Fibroblast of villous mesenchyme (primary cell): Measurements from ENCODE around the gene GAGE10. TPM values are rescaled to one million over a fixed set of nuclear protein-coding genes. Genes with fewer than 3 reads are reported as not detected.

Experiments
- DNase-seq: peaks from one replicate; pipeline ENCODE4 v3.0.0-alpha.2; 2010; ENCODE audit warnings: low read depth
- H3K4me3 ChIP-seq: 2 replicates; pipeline ENCODE4 v1.5.1; 2011; ENCODE audit warnings: low read depth, mild to moderate bottlenecking, low read length
- CTCF ChIP-seq: IDR thresholded peaks from 2 replicates; pipeline ENCODE4 v1.5.1; 2012; ENCODE audit warnings: low read depth, mild to moderate bottlenecking, low read length; ENCODE audit not compliant: insufficient read depth
- total RNA-seq: library from RNA; depleted of rRNA; stranded (reverse); fragments of >200 nt; gene quantifications from 2 replicates; pipeline ENCODE4 v1.2.3, GENCODE V29; 2012

GAGE10 gene
- total RNA-seq, 1 donor, result not detected

GRCh38 chrX:49276207-49276606, 27.2 kb upstream of the GAGE10 start:
- no peak for TF ChIP-seq CTCF
- H3K4me3 ChIP-seq, result no peak overlapping the region
- no peak for DNase-seq

DNA sequence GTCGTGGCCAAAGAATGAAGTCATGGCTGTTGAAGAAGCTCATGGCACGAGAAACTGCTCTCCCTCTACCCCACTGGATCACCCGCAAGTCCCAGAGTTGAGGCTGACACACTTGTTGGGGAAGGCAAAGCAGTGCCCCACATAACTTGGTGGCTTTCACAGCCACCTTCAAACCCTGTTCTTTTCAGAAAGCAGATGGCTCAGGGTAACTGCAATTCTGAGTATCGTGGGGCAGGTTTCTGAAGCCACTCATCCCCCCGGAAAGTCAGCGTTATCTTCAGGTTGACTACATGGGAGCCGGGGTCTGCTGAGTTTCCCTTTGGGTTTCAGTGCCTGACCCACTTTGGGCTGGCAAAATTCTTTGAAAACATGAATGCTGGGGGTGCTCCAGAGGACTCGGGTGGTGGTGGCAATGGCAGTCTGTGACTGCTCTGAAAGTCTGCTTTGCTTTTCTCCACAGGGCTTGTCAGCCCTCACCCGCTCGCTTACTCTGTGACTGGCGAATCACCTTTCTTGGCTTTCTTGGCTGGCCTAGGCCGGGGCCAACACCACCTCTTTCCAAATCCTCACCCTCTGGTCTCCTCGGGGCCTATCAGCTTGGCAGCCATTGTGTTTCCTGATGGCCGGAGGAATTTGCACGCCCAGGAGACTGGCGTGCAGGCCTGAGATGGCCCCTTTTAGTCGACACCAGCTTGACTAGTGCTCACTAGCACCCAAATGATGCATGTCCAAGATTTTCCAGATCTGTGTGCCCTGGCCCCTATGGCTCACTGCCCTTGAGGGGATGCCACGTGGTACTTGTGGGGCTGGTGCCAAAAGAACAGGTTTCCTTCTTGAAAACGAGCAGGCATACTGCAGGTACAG, 26.5 kb upstream of the GAGE10 start:
- TF ChIP-seq CTCF, result no peak
- H3K4me3 ChIP-seq, result no peak overlapping the region
- no peak for DNase-seq

DNA sequence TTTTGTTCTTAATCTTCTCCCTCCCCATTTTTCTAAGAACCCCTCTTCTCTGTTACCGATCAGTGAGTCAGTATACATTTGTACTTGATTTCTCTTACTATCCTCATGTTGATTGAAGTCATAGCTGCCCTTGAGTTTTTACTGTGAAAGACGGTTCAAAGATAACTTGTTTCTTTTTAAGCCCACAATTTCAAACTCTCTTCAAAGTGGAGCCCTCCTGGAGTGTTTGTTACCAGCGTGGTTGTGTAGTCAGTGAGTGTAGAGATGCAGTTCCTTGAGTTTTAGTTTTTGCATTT, 26.0 kb upstream of the GAGE10 start:
- no peak for TF ChIP-seq CTCF

GRCh38 chrX:49278081-49278480, 25.4 kb upstream of the GAGE10 start:
- DNase-seq, result no peak
- H3K4me3 ChIP-seq, result no peak overlapping the region
- TF ChIP-seq CTCF, result no peak

More for the DNA sequence above, 26.0 kb upstream of the GAGE10 start:
- no peak overlapping the region for H3K4me3 ChIP-seq
- no peak for DNase-seq

- DNase-seq, result peak; percentile 30
- H3K4me3 ChIP-seq, result no peak overlapping the region
- peak; percentile 28 for TF ChIP-seq CTCF
Measured at GRCh38 chrX:49282647-49283011, 20.8 kb upstream of the GAGE10 start.

GRCh38 chrX:49284212-49284611, 19.2 kb upstream of the GAGE10 start:
- no peak for DNase-seq
- H3K4me3 ChIP-seq, result no peak overlapping the region
- no peak for TF ChIP-seq CTCF

DNA sequence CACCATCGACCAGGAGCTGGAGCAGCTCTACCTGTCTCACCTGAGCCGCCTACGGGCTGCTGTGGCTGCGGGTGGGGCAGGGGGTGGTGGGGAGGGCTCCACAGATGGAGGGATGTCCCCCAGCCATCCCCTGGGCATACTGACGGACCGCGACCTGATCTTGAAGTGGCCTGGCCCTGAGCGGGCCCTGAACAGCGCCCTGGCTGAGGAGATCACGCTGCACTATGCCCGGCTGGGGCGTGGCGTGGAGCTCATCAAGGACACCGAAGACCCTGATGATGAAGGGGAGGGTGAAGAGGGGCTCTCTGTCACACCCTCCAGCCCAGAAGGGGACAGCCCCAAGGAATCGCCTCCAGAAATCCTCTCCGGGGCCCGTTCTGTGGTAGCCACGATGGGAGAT, 17.3 kb upstream of the GAGE10 start:
- TF ChIP-seq CTCF, result no peak
- no peak for DNase-seq
- H3K4me3 ChIP-seq, result no peak overlapping the region
